Lower lobe of right lung (tissue), 2 donors: ENCODE measurements around the gene CDK4. TPM values are rescaled to one million over a fixed set of nuclear protein-coding genes. Genes with fewer than 3 reads are reported as not detected.
"Not testable (repeated sequence)": the region's sequence is repeated elsewhere in the genome, so short reads cannot be mapped to it uniquely, and the experiment has no call there.

ENCODE experiments used
- ATAC-seq, 2 donors: fragments of 200-7000 bp; cut with Tn5 transposase; one replicate each; pipeline ENCODE4 v1.9.1; 2020 to 2022; ENCODE audit warnings: mild to moderate bottlenecking in 2 of 2, moderate library complexity in 2 of 2
- DNase-seq: peaks from one replicate; pipeline ENCODE4 v3.0.0-alpha.2; 2020
- H3K27ac ChIP-seq: fragments of 200-600 bp; one replicate; pipeline ENCODE4 v1.8.0; 2022
- H3K27me3 ChIP-seq: fragments of 200-600 bp; one replicate; pipeline ENCODE4 v1.8.0; 2022; ENCODE audit warnings: low read depth
- H3K36me3 ChIP-seq: fragments of 200-600 bp; one replicate; pipeline ENCODE4 v1.8.0; 2022; ENCODE audit warnings: mild to moderate bottlenecking
- H3K4me1 ChIP-seq: fragments of 200-600 bp; one replicate; pipeline ENCODE4 v1.8.0; 2022
- H3K4me3 ChIP-seq: fragments of 200-600 bp; one replicate; pipeline ENCODE4 v1.8.0; 2022; ENCODE audit warnings: mild to moderate bottlenecking
- H3K9me3 ChIP-seq: fragments of 200-600 bp; one replicate; pipeline ENCODE4 v1.8.0; 2022
- intact Hi-C: fragments of 100-400 bp; cut with DNase I; formaldehyde crosslinking; loops from one replicate; pipeline ENCODE4 v1.11.0; 2022
- total RNA-seq: library from RNA; stranded (reverse); fragmentation: NEBNext Ultra II Directional; extraction: Animal tissue kit (Norgen Biotek cat#: 25700); gene quantifications from one replicate; pipeline ENCODE4 v1.2.1, GENCODE V29; 2021
- TF ChIP-seq, protein P1 (sequence below): fragments of 200-600 bp; IDR thresholded peaks from one replicate; pipeline ENCODE4 v1.8.0; 2022; ENCODE audit warnings: antibody characterized with exemption, mild to moderate bottlenecking
- donor health status: DM: no; HTN: yes; CAD: no; lungs with severe emphysema.

CDK4 gene
- total RNA-seq, 1 donor from 2014 or later, result 68.4 TPM

DNA sequence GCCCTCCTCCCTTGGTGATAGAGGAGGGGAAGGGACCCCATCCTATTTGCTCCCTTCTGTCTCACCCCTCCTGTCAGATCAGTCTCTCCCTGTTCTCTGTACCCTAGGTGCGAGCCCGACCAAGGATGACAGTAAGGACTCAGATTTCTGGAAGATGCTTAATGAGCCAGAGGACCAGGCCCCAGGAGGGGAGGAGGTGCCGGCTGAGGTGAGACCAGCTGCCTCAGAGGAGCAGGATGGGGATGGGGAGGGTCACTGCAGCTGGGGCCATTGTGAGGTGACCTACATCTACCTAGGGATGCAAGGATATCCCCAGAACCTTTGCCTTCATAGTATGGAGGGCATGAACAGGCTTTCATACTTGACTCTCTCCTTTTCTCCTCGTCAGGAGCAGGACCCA, 35.8 kb downstream of the CDK4 start:
- no peak overlapping the region for H3K4me3 ChIP-seq
- DNase-seq, result no peak
- H3K9me3 ChIP-seq, result no peaks in the 10 kb centered on the region
- intact Hi-C loops, result no loop called here
- ATAC-seq, result no peak
- no peaks in the 10 kb centered on the region for H3K27me3 ChIP-seq
- H3K27ac ChIP-seq, result no peak overlapping the region
- TF ChIP-seq, protein P1, sequence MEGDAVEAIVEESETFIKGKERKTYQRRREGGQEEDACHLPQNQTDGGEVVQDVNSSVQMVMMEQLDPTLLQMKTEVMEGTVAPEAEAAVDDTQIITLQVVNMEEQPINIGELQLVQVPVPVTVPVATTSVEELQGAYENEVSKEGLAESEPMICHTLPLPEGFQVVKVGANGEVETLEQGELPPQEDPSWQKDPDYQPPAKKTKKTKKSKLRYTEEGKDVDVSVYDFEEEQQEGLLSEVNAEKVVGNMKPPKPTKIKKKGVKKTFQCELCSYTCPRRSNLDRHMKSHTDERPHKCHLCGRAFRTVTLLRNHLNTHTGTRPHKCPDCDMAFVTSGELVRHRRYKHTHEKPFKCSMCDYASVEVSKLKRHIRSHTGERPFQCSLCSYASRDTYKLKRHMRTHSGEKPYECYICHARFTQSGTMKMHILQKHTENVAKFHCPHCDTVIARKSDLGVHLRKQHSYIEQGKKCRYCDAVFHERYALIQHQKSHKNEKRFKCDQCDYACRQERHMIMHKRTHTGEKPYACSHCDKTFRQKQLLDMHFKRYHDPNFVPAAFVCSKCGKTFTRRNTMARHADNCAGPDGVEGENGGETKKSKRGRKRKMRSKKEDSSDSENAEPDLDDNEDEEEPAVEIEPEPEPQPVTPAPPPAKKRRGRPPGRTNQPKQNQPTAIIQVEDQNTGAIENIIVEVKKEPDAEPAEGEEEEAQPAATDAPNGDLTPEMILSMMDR, result no peak
- peaks cover 92% of the 10 kb centered on the region for H3K36me3 ChIP-seq
- H3K4me1 ChIP-seq, result no peaks in the 10 kb centered on the region

DNA sequence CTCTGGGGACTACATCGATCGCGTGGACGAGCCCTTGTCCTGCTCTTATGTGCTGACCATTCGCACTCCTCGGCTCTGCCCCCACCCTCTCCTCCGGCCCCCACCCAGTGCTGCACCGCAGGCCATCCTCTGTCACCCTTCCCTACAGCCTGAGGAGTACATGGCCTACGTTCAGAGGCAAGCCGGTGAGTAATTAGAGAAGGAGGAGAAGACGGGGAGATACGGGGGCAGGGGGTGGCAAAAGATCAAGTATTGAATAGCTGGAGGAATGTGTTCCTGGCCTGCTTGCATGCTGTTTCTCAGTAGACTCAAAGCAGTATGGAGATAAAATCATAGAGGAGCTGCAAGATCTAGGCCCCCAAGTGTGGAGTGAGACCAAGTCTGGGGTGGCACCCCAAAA, 36.3 kb downstream of the CDK4 start:
- no peak for ATAC-seq

DNA sequence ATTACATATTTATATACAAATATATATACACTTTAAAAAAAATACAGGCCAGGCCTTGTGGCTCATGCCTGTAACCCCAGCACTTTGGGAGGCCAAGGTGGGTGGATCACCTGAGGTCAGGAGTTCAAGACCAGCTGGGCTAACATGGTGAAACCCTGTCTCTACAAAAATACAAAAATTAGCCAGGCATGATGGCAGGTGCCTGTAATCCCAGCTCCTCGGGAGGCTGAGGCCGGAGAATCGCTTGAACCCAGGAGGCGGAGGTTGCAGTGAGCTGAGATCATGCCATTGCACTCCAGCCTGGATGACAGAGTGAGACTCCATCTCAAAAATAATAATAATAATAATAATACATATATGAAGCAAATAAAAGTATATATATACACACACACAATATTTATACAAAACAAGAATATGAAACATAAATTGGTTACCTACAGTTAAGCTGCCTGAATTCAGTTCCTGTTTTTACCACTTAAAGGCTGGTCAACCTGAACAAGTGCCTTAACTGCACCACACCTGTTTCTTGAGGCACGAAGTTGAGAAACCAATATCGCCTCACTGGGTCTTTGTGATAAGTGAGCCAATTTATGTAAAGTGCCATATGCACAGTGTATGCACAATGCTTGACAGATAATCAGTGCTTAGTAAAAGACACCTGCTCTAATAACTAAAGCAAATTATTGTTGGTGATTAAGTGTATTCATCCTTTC, 36.9 kb downstream of the CDK4 start:
- H3K4me3 ChIP-seq, H3K4me1 ChIP-seq, ATAC-seq, H3K9me3 ChIP-seq, H3K27ac ChIP-seq, H3K27me3 ChIP-seq, intact Hi-C loops, DNase-seq: not testable (repeated sequence)
- peaks cover 90% of the 10 kb centered on the region for H3K36me3 ChIP-seq

More for the DNA sequence above, 36.3 kb downstream of the CDK4 start:
- Histone ChIP-seq H3K27ac (no peak overlapping the region), H3K36me3 (peaks cover 91% of the 10 kb centered on the region), H3K4me3 (no peak overlapping the region), H3K9me3 (no peaks in the 10 kb centered on the region), H3K4me1 (no peaks in the 10 kb centered on the region), H3K27me3 (no peaks in the 10 kb centered on the region)
- no peak for DNase-seq
- TF ChIP-seq, protein P1, result no peak
- intact Hi-C loops, result no loop called here

DNA sequence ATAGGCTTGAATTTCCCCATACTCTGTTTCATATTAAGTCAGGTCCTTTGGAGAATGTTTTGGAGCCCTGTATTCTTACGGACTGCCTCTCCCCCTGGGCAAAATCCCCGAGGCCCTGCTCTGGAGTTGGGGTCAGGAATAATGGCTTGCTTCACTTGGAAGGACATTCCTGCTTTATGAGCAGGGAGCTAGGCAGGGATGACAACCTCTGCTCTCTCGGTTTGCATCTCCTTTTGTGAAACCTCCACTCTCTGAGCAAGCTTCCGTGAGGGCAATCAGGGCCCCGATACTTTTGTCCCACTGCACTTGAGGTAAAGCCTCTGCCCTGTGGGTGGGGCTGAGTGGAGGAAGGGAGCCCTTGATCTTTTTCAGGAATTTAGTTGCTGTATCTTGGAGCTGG, 38.9 kb downstream of the CDK4 start:
- ATAC-seq (no peak), DNase-seq (no peak)
- Histone ChIP-seq H3K36me3 (peaks cover 82% of the 10 kb centered on the region), H3K4me3 (no peak overlapping the region), H3K27me3 (no peaks in the 10 kb centered on the region), H3K4me1 (no peaks in the 10 kb centered on the region), H3K9me3 (no peaks in the 10 kb centered on the region), H3K27ac (no peak overlapping the region)
- TF ChIP-seq, protein P1, result no peak
- intact Hi-C loops, result no loop called here

DNA sequence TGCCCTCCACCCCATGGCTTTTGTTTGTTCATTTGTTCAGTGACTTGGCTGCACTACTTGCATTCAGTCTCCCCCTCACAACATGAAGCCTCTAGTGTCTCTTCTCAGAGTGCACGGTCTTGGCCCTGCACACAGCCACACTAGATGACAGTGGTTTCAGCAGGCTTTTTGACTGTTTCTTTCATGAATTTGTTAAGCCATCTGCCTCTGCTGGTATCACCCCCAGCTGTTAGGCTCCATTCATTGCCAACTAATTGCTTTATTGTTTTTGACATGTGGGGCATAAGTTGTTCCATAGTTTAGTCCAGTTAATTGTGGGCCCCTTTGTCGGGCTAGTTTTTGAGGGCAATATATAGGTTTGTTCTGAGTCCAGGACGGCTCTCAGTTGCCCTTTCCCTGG, 39.4 kb downstream of the CDK4 start:
- no peak overlapping the region for H3K4me3 ChIP-seq
- ATAC-seq (no peak), DNase-seq (no peak)
- H3K9me3 ChIP-seq, result no peaks in the 10 kb centered on the region
- TF ChIP-seq, protein P1, result no peak
- intact Hi-C loops, result no loop called here
- H3K4me1 ChIP-seq, result no peaks in the 10 kb centered on the region
- H3K36me3 ChIP-seq, result peaks cover 81% of the 10 kb centered on the region
- no peaks in the 10 kb centered on the region for H3K27me3 ChIP-seq
- H3K27ac ChIP-seq, result no peak overlapping the region

DNA sequence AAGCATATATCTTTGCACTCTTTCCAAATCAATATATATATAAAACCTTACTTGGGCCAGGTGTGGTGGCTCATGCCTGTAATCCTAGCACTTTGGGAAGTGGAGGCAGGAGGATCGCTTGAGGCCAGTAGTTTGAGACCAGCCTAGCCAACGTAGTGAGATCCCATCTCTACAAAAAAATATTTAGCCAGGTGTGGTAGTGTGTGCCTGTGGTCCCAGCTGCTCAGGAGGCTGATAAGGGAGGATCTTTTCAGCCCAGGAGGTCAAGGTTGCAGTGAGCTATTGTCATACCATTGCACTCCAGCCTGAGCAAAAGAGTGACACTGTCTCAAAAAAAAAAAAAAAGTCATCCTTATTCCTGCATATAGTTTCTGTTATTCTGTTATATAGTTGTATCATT, 43.8 kb downstream of the CDK4 start:
- Histone ChIP-seq H3K27me3 (no peaks in the 10 kb centered on the region), H3K4me3 (no peak overlapping the region), H3K9me3 (peaks cover 8% of the 10 kb centered on the region), H3K36me3 (peaks cover 78% of the 10 kb centered on the region), H3K27ac (no peak overlapping the region), H3K4me1 (no peaks in the 10 kb centered on the region)
- DNase-seq (no peak), ATAC-seq (no peak)
- TF ChIP-seq, protein P1, result no peak
- intact Hi-C loops, result no loop called here
